CD4-positive, alpha-beta T cell treated with Interleukin-4 for 4 hours (primary cell): ENCODE measurements around the gene STARD3.

Experiments
- DNase-seq: peaks from one replicate; pipeline ENCODE4 v3.0.0-alpha.2; 2020

Gene STARD3

GRCh38 chr17:39604911-39605491, 31.9 kb upstream of the STARD3 start:
- DNase-seq: no peak

GRCh38 chr17:39605492-39606433, 31.2 kb upstream of the STARD3 start:
- DNase-seq: no peak

GRCh38 chr17:39606434-39607056, 30.4 kb upstream of the STARD3 start:
- DNase-seq: no peak

GRCh38 chr17:39607057-39607850, 29.7 kb upstream of the STARD3 start:
- DNase-seq: no peak

GRCh38 chr17:39607851-39608130, 29.2 kb upstream of the STARD3 start, which contains the start of gene NEUROD2:
TSS of gene NEUROD2 (minus strand) at chr17:39607920. CDS start at chr17:39606599, 1,321 bp downstream.
- DNase-seq: no peak

- no peak for DNase-seq
Measured at GRCh38 chr17:39608142-39608981, 28.6 kb upstream of the STARD3 start.

- no peak for DNase-seq
Measured at GRCh38 chr17:39609416-39610025, 27.4 kb upstream of the STARD3 start.

GRCh38 chr17:39611401-39612112, 25.4 kb upstream of the STARD3 start:
- DNase-seq: no peak

- DNase-seq: no peak
Measured at GRCh38 chr17:39612291-39612894, 24.6 kb upstream of the STARD3 start.

- DNase-seq: no peak
Measured at GRCh38 chr17:39612935-39613464, 23.9 kb upstream of the STARD3 start.

- DNase-seq: no peak
Measured at GRCh38 chr17:39614545-39615157, 22.3 kb upstream of the STARD3 start.

GRCh38 chr17:39615434-39615833, 21.5 kb upstream of the STARD3 start:
- DNase-seq: no peak

GRCh38 chr17:39617100-39617445, 19.9 kb upstream of the STARD3 start:
- no peak for DNase-seq

GRCh38 chr17:39617446-39618245, 19.3 kb upstream of the STARD3 start:
- DNase-seq: peak; percentile 41

GRCh38 chr17:39618246-39618913, 18.6 kb upstream of the STARD3 start:
- DNase-seq: no peak

GRCh38 chr17:39618956-39619785, 17.8 kb upstream of the STARD3 start:
- DNase-seq: no peak

GRCh38 chr17:39619786-39620101, 17.2 kb upstream of the STARD3 start:
- no peak for DNase-seq
